GM18907 (cell line): Measurements from ENCODE around the gene FAM78A.
"Not testable (repeated sequence)": the region's sequence is repeated elsewhere in the genome, so short reads cannot be mapped to it uniquely, and the experiment has no call there.

ENCODE experiments used
- ATAC-seq: cut with Tn5 transposase; IDR thresholded peaks from one replicate; pipeline ENCODE4 v1.9.1; 2021; ENCODE audit warnings: mild to moderate bottlenecking, moderate library complexity; ENCODE audit not compliant: unreplicated experiment

The FAM78A gene

DNA sequence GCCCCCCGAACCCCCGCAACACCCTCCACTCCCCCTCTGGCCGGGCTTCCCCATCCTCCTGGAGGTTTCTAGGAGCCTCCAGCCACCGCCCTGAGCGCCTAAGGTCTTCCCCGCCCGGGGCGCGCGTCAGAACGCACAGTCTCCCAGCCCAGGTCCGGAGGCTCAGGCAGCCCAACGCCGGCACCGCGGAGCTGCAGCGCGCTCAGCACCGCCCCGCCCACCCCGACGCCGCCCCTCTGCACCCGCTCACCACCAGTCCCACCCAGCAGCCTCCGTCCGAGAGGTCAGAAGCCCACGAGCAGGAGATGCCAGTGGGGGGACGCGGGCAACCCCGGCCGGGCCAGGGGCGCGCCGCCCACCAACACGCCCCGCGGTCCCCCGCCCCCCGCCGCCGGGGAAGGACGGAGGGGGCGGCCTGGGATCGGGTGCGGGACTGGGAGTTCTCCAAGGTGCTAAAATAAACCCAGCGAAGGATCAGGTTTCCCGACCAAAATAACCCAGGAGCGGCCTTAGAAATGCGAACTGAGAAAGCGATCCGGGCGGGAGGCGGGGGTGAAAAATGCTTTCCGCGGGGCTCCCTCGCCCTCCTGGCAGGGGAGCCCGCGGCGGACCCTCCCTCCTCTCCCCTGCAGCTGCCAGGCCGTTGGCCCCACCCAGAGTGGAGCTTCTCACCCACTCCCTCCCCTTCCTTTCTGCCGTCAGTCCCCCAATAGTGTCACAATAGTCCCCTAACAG, 6.5 kb upstream of the FAM78A start:
- ATAC-seq, result no peak

DNA sequence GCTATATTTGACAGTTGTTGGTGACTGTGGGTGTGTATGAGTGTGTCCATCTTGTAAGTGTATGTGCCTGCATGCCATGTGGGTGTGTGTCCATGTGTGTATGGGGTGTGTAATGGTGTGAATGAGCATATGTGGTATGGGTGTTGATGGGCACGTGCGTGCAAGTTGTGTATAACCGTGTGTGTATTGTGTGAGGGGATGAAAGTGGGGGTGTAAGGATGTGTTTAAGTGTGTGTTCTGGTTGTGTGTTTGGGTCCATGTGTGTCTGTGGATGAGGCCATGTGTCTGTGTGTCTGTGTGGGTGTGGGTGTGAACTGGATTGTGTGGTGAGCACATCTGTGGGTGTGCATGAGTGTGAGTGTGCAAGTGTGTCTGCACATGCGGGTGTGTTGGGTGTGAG, 5.9 kb upstream of the FAM78A start:
- ATAC-seq, result no peak

DNA sequence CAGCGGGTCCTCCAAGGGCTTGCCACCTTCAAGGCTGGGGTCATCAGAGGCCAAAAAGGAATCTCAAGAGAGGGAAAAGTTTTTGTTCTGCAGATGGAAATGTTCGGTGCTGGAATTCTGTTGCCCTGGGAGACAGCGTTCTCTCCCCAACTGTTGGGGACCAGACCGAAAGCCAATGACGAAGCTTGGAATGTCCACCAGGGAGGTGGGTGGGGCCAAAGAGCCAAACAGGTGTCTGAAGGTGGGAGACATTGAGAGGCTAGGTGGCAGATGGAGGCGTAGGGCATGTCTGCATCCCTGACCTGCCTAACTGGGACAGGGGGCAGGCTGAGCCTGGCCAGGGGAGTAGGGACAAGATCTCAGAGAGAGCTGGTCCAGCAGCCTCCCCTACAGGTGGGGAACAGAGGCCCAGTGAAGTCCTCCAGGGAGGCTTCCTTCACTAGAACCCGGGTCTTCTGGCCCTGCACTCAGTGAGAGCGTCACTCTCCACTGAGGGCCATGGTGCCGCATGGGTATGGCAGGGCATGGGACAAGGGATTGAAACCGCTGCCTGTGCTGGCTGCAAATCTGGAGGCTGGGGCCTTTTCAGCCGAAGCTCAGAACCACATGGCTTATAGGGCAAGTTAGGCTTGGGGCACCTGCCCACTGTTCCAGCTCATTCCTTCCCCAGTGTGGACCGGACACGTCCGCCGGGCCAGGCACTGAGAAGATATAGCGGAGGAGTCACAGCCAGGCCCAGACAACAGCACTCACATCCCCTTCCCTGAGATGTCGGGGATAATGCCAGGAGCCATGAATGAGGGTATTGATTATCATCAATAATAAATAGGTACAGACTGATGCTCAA, 5.0 kb upstream of the FAM78A start:
- no peak for ATAC-seq

DNA sequence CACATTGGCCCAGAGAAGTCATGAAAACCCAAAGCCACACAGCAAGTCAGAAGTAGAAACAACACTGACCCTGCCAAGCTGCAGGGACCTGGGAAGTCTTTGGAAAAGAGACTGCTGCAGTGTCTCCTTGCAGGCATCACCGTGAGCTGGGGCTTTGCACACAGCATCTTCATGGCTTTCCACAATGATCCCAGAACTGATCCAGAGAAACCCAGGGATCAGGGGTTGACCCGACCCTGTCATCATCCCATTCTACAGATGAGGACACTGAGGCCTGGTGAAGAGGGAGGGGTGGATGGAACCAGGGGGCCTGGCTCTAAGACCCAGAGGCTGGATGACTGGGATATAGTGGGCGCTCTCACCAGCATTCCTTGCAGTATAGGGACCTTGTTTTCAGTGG, 4.3 kb upstream of the FAM78A start:
- no peak for ATAC-seq

DNA sequence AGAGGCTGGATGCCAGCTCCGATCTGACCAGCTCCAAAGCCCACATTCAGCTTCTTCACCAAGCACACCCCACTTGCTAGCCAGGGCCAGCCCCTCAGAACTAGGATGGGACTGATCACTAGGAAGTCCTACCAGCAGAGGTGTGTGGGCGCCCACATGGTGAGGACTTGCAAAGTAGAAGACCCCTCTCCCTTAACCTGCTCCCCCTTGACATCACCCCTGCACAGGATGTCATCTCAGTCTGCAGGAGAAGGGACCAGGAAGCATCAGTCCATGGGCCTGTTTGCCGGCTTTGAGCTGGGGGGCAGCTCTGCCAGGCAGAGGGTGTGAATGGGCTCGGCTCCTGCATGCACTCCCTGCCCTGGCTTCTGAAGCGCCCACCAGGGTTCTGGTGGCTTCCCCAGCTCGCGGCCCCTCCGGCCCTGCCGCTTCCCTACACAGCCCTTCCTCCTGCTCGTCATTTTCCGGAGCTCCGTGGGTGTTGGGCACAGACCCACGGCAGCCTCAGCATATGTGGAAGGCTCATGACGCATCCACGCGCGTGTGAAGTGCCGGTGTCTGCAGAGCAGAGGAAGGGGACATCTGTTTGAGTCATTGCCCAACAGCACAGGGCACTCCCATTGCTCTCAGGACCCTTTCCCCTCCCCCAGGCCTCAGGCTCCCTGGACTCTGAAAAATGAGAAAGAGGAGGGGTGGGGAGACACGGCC, 3.7 kb upstream of the FAM78A start:
- no peak for ATAC-seq

DNA sequence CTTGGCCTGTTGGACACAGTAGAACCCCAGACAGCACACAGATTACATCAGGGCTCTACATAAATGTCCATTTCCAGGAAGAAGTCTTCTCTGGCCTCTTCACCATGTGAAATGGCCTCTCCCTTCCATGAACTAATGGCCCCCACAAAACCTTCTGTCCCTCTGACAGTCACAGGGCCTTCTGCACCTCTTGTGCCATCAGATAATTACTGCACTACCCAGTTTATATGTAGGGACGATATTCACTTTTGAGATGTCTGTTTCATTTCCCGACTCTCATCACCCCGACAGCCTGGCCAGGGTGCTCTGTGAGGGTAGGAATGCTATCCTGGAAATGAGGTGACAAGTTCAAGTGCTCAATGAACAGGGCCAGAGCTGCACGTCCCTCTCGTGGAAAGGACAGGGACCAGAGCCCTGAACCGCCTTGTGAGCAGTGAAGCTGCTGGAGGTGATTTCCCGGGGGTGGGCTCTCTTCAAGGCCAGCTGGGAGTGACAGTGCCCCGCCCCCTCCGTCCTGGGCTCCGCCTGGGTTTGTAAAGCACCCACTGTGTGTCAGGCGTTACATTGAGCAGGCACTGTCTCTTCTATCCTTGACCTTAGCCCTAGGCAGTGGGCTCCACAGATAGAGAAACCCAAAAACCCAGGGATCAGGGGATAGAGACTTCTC, 3.0 kb upstream of the FAM78A start:
- no peak for ATAC-seq

DNA sequence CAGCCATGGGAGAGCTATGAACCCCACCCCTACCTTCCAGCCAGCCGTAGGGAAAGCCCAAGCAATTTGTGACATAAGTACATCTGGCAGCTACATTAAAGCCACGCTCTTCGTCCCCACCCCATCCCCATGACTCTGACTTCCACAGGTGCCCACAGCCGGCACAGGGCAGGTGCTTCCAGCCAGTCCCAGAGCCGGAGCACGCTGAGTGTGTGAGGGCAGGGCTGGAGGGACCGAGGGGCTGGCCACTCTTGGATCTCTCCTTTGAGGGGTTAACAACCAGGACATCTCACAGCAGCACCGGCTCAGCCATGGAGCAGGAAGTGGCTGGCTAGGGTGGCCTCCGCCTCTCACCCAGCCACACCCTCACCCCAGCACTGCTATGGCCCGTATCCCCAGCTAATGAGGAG, 2.4 kb upstream of the FAM78A start:
- ATAC-seq, result no peak

DNA sequence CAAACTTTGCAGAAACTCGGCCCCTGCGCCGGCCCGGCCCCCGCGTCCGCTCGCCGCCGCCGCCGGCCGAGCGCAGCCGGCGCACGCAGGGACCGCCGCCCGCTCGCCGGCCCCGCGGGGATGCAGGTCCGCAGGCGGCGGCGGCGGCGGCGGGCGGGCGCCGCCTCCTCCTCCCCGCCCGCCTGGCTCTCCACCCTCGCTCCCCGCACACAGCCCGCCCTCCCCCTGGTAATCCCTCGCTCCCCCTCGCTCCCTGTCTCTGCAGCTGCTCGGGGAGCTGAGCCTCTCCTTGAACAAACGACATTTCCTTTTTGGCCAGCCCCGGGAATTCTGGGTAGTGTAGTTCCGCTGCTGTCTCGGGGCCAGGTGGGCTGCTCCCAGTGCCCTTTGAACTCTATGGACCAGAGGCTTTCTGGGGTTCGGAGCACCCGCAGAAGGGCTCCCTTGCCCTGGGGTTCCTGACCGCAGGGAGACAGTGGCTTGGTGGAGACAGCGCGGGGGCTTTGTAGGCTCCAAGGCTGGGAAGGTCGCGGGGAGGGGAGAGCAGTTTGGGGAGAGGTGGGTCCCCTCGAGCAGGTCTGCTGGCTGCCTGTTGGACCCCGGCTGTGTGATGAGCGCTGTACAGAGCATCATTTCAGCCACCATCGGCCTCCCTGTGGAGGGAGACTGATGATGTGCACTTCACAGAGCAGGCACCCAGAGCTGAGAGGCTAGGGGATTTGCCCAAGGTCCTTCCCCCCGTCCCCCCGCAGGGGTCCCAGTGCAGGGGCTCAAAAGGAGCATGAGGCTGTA, 1.8 kb upstream of the FAM78A start:
- peak; percentile 31 for ATAC-seq

DNA sequence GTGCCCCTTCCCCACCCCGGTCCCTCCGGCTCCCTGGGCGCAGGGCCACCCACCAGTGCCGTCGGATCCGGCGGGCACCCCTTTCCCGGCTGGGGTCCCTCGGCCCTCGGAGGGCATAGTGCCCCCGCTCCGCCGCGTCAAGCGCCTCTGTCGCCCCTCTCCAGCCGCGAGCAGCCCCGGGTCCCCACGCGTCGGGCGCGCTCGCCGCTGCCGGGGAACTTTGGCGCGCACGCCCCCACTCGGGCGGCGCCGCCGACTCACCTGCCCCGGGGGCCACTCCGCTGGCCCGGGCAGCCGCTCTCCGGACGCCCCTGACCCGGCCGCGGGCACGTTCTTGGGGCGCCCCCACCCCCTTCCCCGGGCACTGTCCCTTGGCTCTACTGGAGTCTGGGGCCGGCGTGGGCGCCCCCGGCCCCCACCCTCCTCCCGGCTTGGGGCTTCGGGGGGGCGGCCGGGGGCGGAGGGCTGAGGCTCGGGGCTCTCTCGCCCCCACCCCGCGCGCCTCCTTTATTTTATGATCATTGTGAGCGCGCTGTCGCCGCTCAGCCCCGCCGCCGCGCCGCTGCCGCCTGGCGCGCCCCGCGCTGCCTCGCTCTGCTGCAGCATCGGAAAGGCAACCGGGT, 1.1 kb upstream of the FAM78A start:
- peak; percentile 7 for ATAC-seq

DNA sequence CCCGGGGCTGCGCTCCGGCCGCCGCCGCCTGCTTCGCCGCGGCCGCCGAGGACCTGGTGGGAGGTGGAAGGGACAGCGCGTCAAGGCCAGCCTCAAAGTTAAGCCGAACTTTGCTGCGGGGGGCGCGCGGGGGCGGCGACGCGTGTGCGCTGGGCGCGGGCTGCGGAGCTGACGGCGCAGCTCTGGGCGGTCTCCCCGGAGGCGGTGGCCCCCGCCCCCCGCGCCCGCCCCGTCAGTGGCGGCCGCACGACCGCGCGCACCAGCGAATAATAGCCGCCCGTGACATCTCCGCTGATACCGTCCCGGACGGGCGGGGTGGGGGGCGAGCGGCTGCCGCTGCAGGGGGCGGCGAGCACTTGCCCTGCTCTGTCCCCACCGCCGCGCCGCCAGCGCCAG, 579 bp upstream of the FAM78A start:
- no peak for ATAC-seq

DNA sequence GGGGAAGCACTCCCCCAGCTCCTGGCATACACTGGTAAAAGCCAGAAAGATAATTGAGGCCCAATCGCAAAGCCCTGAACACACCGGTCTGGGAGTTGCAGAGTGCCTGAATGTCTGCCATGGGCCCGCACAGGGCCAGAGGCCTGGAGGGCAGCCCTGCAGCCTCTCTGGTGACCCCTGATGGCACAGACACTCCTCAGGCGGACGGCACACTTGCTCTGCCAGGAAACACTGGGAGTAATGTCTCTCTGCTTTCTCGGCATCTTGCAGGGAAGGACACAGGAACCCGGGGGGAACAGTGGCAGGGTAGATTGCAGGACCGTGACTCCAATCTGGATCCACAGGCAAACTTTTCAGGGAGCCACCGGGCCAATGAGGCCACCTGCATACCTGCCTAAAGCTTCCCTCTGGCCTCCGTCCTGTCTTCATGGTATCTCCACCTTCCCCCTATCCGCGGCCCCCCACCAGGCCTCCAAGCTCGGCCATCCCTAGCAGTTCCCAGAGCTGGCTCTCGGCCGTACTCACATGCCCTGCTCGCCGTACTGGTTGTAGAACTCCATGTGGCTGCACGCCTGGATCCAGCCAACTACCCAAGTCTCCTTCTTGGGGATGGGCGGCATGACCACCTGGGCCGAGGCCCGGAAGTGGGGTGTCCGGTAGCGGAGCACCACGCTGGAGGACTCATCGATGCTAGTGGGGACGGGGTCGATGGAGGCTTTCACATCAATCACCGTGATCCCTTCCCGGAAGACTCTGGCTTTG, 797 bp downstream of the FAM78A start:
- ATAC-seq, result no peak

DNA sequence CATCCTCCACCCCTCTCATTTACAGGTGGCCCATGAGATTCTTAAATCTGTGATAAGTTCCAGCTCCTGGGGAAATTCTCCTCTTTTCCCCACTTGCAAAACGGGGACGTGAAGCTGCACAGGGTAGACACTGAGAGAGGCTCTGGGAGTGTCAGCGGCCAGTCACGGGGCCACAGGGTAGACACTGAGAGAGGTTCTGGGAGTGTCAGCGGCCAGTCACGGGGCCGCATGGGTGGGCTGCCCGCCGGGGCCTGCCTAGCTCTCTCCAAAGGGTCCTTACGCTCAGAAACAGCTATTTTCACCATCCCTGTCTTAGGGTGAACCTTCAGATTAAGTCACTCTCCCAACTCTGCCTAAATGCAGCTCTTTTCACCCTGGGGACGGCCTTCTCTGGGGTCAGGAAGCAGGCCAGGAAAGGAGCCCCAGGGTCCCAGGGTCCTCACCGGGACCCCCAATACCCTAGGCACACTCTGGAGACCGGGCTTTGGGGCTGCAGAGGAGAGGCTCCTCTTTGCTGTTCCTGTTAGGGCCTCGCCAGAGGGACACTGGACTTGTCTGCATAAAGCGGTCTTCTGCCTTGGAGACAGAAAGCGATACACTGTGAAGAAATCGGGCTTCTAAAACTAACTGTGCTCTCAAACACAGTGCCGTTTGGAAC, 1.5 kb downstream of the FAM78A start:
- no peak for ATAC-seq

DNA sequence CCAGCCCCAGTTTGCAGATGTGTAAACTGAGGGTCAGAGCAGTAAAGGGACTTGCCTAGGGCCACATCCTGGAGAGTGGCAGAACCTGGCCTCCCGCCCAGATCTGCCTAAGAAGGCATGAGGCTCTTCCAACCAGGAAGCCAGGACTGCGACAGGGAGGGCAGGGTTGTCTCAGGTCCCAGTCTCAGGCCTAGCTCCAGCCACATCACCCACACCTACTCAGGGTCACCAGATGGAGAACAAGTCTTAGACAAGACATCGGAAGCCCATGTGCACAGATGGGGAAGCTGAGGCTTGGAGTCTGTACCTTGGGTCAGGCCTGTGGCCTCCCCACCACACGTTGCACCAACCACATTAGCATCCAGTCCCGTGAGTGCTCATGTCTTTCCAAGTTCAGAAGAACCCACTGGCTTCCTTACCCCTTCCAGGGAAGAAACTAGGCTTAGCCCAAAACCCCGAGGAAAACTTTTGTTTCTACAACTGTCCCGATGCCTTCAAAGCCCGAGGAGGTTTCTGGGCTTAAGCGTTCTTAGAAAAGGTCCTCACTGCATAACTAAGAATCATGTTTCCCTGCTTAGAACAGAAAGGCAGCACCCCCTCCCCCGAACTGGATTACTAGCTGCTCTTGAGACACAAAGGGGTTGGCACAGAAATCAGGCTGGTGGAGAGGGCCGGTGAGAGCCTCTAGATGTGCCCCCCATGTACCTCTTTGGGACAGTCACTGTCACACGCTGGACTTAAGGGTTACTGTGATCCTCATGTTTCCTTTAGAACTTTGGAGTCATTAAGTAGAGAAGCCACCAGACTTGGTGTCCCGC, 2.2 kb downstream of the FAM78A start:
- no peak for ATAC-seq

DNA sequence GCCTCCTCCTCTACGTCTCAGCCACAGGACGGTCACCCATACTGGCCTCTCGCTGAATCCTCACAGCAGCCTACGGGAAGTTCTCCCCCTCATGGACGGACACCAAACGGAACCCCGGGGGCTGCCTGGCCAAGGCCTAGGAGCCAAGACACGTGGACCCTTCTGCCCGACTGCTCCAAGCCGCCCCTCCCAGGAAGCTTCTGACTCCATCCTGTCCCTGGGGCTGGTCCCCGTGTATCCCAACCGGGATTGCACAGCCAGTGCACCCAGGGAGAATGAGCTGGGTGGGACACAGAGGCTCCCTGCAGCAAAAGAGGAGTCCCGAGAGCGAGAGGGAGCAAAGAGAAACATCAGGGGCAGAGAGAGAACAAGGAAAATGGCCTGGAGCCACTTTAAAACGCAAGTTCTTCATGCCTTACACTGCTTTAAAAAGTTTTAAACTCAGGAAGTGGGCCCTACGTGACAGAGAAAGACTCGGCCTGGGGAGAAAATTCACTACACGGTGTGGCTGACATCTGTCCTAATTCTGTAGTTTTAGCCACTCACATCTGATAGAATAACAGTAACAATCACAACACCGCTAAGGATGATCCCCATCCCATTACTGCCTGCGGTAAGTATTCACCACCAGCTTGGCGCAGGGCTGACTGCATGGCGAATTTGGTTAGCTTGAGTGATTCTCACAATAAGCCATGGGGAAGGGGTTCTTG, 3.0 kb downstream of the FAM78A start:
- ATAC-seq, result no peak

DNA sequence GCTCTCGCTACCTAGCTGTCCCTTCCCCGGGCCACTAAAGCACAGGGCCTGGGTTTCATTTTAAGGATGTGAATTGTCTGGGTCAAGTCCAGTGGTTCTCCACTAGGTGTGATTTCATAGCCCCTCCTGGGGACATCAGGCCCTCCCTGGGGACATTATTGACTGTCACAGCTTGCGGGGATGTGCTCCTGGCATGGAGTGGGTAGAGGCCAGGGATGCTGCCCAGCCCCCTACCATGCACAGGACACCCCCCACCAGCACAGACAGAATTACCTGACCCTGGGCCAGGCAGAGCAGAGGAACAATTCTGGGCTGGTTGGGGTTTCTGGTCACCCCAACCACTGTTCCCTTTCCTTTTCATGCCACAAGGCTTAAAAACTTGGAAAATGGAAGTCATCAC, 4.1 kb downstream of the FAM78A start:
- ATAC-seq, result no peak

DNA sequence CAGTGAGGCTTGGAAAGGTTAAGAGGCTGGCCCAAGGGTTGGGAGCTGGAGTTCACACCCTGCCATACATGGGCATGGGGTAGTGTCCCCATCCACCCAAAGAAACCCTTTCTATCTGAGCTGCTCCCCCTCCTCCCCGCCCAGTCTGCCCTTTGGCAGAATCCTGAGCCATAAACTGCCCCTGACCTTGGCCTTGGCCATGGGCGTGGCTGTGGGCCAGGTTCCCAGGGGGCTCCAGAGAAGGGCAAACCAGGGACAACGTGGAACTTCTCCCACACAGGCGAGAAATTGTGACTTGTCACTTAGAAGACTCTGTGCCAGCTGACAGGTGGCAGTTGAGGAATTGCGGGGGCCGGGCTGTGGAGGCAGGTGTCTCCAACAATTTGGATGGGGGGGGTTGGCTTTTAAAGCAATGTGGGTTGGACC, 4.8 kb downstream of the FAM78A start:
- no peak for ATAC-seq

DNA sequence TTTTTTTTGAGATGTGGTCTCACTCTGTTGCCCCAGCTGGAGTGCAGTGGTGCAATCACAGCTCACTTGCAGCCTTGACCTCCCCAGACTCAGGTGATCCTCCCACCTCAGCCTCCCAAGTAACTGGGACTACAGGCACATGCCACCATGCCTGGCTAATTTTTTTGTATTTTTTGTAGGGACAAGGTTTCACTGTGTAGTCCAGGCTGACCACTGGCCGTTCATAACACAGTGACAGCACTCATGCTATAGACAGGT, 5.4 kb downstream of the FAM78A start:
- ATAC-seq, result not testable (repeated sequence)
